ENCODE measurements around the gene RSF1. TPM values are rescaled to one million over a fixed set of nuclear protein-coding genes. Genes with fewer than 3 reads are reported as not detected.

The RSF1 gene
- total RNA-seq, 1 experiment from 2014 or later, result 62.0 TPM

GRCh38 chr11:77801477-77801876 lies 19.0 kb downstream of the RSF1 start:
- POLR2A ChIA-PET, result interaction anchor here (1.0 kb wide), 1 partner anchor 8 kb away, joined by 4 read pairs; no protein-coding TSS in a partner anchor
- Mint-ChIP-seq H3K27ac (ENCODE audit: low read depth, unreplicated experiment) (no peak overlapping the region), H3K4me3 (ENCODE audit: unreplicated experiment) (no peak overlapping the region), H3K27me3 (ENCODE audit: insufficient read depth, unreplicated experiment) (no peaks in the 10 kb centered on the region), H3K4me1 (ENCODE audit: insufficient read depth, unreplicated experiment) (peaks cover 3% of the 10 kb centered on the region), H3K36me3 (ENCODE audit: insufficient read depth, unreplicated experiment) (peaks cover 12% of the 10 kb centered on the region), H3K9me3 (ENCODE audit: unreplicated experiment) (no peaks in the 10 kb centered on the region)
- BruUV-seq (replicated peaks), result no TSS peak
- no peak for DNase-seq (ENCODE audit: unreplicated experiment)
- CTCF ChIA-PET, result interaction anchor here (0.6 to 1.1 kb wide), 3 partner anchors 19 to 314 kb away, joined by 3 to 5 read pairs (median 3); partner anchors contain the start of gene RSF1
- intact Hi-C loops (cut with micrococcal nuclease), result no loop called here
- TF ChIP-seq, protein P1, sequence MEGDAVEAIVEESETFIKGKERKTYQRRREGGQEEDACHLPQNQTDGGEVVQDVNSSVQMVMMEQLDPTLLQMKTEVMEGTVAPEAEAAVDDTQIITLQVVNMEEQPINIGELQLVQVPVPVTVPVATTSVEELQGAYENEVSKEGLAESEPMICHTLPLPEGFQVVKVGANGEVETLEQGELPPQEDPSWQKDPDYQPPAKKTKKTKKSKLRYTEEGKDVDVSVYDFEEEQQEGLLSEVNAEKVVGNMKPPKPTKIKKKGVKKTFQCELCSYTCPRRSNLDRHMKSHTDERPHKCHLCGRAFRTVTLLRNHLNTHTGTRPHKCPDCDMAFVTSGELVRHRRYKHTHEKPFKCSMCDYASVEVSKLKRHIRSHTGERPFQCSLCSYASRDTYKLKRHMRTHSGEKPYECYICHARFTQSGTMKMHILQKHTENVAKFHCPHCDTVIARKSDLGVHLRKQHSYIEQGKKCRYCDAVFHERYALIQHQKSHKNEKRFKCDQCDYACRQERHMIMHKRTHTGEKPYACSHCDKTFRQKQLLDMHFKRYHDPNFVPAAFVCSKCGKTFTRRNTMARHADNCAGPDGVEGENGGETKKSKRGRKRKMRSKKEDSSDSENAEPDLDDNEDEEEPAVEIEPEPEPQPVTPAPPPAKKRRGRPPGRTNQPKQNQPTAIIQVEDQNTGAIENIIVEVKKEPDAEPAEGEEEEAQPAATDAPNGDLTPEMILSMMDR (IDR thresholded peaks at IDR 0.05; ENCODE audit: unreplicated experiment), result no peak

DNA sequence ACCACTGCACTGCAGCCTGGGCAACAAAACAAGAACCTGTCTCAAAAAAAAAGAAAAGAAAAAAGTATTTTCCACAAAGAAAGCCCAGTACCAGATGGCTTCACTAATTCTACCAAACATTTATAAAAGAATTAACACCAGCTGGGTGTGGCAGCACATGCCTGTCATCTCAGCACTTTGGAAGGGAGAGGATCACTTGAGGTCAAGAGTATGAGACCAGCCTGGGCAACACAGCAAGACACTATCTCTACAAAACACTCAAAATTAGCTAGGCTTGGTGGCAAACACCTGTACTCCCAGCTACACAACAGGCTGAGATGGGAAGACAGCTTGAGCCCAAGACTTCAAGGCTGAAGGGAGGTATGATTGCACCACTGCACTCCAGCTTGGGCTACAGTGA lies 20.1 kb downstream of the RSF1 start:
- intact Hi-C loops (cut with micrococcal nuclease), result no loop called here
- TF ChIP-seq, protein P1 (IDR thresholded peaks at IDR 0.05; ENCODE audit: unreplicated experiment), result no peak
- Mint-ChIP-seq H3K4me1 (ENCODE audit: insufficient read depth, unreplicated experiment) (no peaks in the 10 kb centered on the region), H3K36me3 (ENCODE audit: insufficient read depth, unreplicated experiment) (peaks cover 12% of the 10 kb centered on the region), H3K27ac (ENCODE audit: low read depth, unreplicated experiment) (no peak overlapping the region), H3K9me3 (ENCODE audit: unreplicated experiment) (no peaks in the 10 kb centered on the region), H3K27me3 (ENCODE audit: insufficient read depth, unreplicated experiment) (no peaks in the 10 kb centered on the region), H3K4me3 (ENCODE audit: unreplicated experiment) (no peak overlapping the region)
- BruUV-seq (replicated peaks), result no TSS peak
- ChIA-PET CTCF (interaction anchor here (1.1 kb wide), 1 partner anchor 199 kb away, joined by 5 read pairs; no protein-coding TSS in a partner anchor), POLR2A (interaction anchor here (1.5 kb wide), 1 partner anchor 194 kb away, joined by 4 read pairs; the partner anchor contains the start of gene INTS4)
- no peak for DNase-seq (ENCODE audit: unreplicated experiment)

DNA sequence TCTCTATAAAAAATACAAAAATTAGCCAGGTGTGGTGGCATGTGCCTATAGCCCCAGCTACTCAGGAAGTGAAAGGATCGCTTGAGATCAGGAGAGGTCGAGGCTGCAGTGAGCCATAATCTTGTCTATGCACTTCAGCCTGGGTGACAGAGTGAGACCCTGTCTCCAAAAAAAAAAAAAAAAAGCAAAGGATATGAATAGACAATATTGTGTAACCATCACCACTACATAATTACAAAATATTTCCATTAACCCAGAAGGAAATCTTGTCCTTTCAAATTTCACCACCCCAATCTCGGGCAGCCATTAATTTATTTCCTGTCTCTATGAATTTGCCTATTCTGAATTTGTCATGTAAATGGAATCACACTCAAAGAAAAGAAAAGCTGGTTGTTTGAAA lies 21.2 kb downstream of the RSF1 start:
- H3K4me3 Mint-ChIP-seq (ENCODE audit: unreplicated experiment), result no peak overlapping the region
- H3K36me3 Mint-ChIP-seq (ENCODE audit: insufficient read depth, unreplicated experiment), result peaks cover 12% of the 10 kb centered on the region
- H3K9me3 Mint-ChIP-seq (ENCODE audit: unreplicated experiment), result no peaks in the 10 kb centered on the region
- CTCF ChIA-PET, result no interaction called here
- POLR2A ChIA-PET, result interaction anchor here (1.0 to 1.5 kb wide), 2 partner anchors 17 to 195 kb away, joined by 4 to 5 read pairs; partner anchors contain the start of gene INTS4
- DNase-seq (ENCODE audit: unreplicated experiment), result no peak
- no peaks in the 10 kb centered on the region for H3K4me1 Mint-ChIP-seq (ENCODE audit: insufficient read depth, unreplicated experiment)
- no peak overlapping the region for H3K27ac Mint-ChIP-seq (ENCODE audit: low read depth, unreplicated experiment)
- BruUV-seq (replicated peaks), result no TSS peak
- TF ChIP-seq, protein P1 (IDR thresholded peaks at IDR 0.05; ENCODE audit: unreplicated experiment), result no peak
- intact Hi-C loops (cut with micrococcal nuclease), result no loop called here
- H3K27me3 Mint-ChIP-seq (ENCODE audit: insufficient read depth, unreplicated experiment), result no peaks in the 10 kb centered on the region

GRCh38 chr11:77793972-77794371 lies 26.6 kb downstream of the RSF1 start:
- Mint-ChIP-seq H3K4me3 (ENCODE audit: unreplicated experiment) (no peak overlapping the region), H3K4me1 (ENCODE audit: insufficient read depth, unreplicated experiment) (peaks cover 8% of the 10 kb centered on the region), H3K27ac (ENCODE audit: low read depth, unreplicated experiment) (no peak overlapping the region), H3K36me3 (ENCODE audit: insufficient read depth, unreplicated experiment) (peaks cover 14% of the 10 kb centered on the region), H3K9me3 (ENCODE audit: unreplicated experiment) (no peaks in the 10 kb centered on the region), H3K27me3 (ENCODE audit: insufficient read depth, unreplicated experiment) (no peaks in the 10 kb centered on the region)
- intact Hi-C loops (cut with micrococcal nuclease), result no loop called here
- TF ChIP-seq, protein P1 (IDR thresholded peaks at IDR 0.05; ENCODE audit: unreplicated experiment), result no peak
- POLR2A ChIA-PET, result no interaction called here
- DNase-seq (ENCODE audit: unreplicated experiment), result no peak
- no TSS peak for BruUV-seq (replicated peaks)
- CTCF ChIA-PET, result interaction anchor here (1.2 kb wide), 1 partner anchor 13 kb away, joined by 3 read pairs; no protein-coding TSS in a partner anchor
